Neutrophil (primary cell): ENCODE data around the gene SSUH2.

Experiments used
- H3K27ac ChIP-seq: fragments of 200-600 bp; sonication (generic); 2 replicates; pipeline ENCODE4 v1.5.1; 2016; ENCODE audit warnings: mild to moderate bottlenecking, moderate library complexity
- H3K27me3 ChIP-seq: fragments of 200-600 bp; sonication (generic); 2 replicates; pipeline ENCODE4 v1.6.0; 2016; ENCODE audit warnings: mild to moderate bottlenecking
- H3K36me3 ChIP-seq: fragments of 200-600 bp; sonication (generic); 2 replicates; pipeline ENCODE4 v1.5.1; 2017
- H3K4me1 ChIP-seq, 2 experiments: fragments of 200-600 bp in 1 of 2; sonication (generic) in 1 of 2; 1 replicate in 1 of 2; 2 replicates in 1 of 2; pipeline versions ENCODE4 v1.5.1 to v1.6.1; 2013 to 2016; ENCODE audit warnings: low read depth in 1 of 2, low read length in 1 of 2, mild to moderate bottlenecking in 1 of 2, moderate library complexity in 1 of 2; ENCODE audit not compliant: control insufficient read depth in 1 of 2, insufficient read depth in 1 of 2
- H3K4me3 ChIP-seq, 2 experiments: fragments of 200-600 bp in 1 of 2; sonication (generic) in 1 of 2; 1 replicate in 1 of 2; 2 replicates in 1 of 2; pipeline ENCODE4 v1.5.1; 2013 to 2016; ENCODE audit warnings: low read depth in 1 of 2, low read length in 1 of 2, mild to moderate bottlenecking in 1 of 2, moderate library complexity in 1 of 2
- H3K9me3 ChIP-seq: fragments of 200-600 bp; sonication (generic); 2 replicates; pipeline ENCODE4 v1.5.1; 2016
- CTCF ChIP-seq: fragments of 200-600 bp; sonication (generic); IDR thresholded peaks from 2 replicates; pipeline ENCODE4 v1.5.1; 2016; ENCODE audit warnings: antibody characterized with exemption

Gene SSUH2

GRCh38 chr3:8653800-8654408 lies 9.3 kb upstream of the SSUH2 start:
- no peak for TF ChIP-seq CTCF
- Histone ChIP-seq H3K27me3 (peaks cover 19% of the 10 kb centered on the region), H3K4me1 (no peaks in the 10 kb centered on the region), H3K4me3 (no peak overlapping the region), H3K36me3 (no peaks in the 10 kb centered on the region), H3K9me3 (no peaks in the 10 kb centered on the region), H3K27ac (no peak overlapping the region)

- Histone ChIP-seq H3K4me1 (no peaks in the 10 kb centered on the region), H3K36me3 (no peaks in the 10 kb centered on the region), H3K4me3 (no peak overlapping the region), H3K27ac (no peak overlapping the region), H3K9me3 (no peaks in the 10 kb centered on the region), H3K27me3 (peaks cover 5% of the 10 kb centered on the region)
- no peak for TF ChIP-seq CTCF
Measured at GRCh38 chr3:8652324-8652987, 7.9 kb upstream of the SSUH2 start.

GRCh38 chr3:8651418-8652323 lies 7.1 kb upstream of the SSUH2 start:
- Histone ChIP-seq H3K4me1 (no peaks in the 10 kb centered on the region), H3K9me3 (no peaks in the 10 kb centered on the region), H3K4me3 (no peak overlapping the region), H3K36me3 (no peaks in the 10 kb centered on the region), H3K27ac (no peak overlapping the region), H3K27me3 (no peaks in the 10 kb centered on the region)
- TF ChIP-seq CTCF: no peak

GRCh38 chr3:8650583-8651416 lies 6.2 kb upstream of the SSUH2 start:
- Histone ChIP-seq H3K27me3 (no peaks in the 10 kb centered on the region), H3K4me1 (no peaks in the 10 kb centered on the region), H3K9me3 (no peaks in the 10 kb centered on the region), H3K4me3 (no peak overlapping the region), H3K27ac (no peak overlapping the region), H3K36me3 (no peaks in the 10 kb centered on the region)
- TF ChIP-seq CTCF: no peak

- Histone ChIP-seq H3K27ac (no peak overlapping the region), H3K9me3 (no peaks in the 10 kb centered on the region), H3K36me3 (no peaks in the 10 kb centered on the region), H3K4me1 (no peaks in the 10 kb centered on the region), H3K27me3 (peaks cover 10% of the 10 kb centered on the region), H3K4me3 (no peak overlapping the region)
- no peak for TF ChIP-seq CTCF
Measured at GRCh38 chr3:8649757-8650156, 5.2 kb upstream of the SSUH2 start.
